Measurements from ENCODE around the gene MAS1. TPM values are rescaled to one million over a fixed set of nuclear protein-coding genes. Genes with fewer than 3 reads are reported as not detected.

MAS1 gene
- total RNA-seq, 1 donor from 2014 or later = not detected

DNA sequence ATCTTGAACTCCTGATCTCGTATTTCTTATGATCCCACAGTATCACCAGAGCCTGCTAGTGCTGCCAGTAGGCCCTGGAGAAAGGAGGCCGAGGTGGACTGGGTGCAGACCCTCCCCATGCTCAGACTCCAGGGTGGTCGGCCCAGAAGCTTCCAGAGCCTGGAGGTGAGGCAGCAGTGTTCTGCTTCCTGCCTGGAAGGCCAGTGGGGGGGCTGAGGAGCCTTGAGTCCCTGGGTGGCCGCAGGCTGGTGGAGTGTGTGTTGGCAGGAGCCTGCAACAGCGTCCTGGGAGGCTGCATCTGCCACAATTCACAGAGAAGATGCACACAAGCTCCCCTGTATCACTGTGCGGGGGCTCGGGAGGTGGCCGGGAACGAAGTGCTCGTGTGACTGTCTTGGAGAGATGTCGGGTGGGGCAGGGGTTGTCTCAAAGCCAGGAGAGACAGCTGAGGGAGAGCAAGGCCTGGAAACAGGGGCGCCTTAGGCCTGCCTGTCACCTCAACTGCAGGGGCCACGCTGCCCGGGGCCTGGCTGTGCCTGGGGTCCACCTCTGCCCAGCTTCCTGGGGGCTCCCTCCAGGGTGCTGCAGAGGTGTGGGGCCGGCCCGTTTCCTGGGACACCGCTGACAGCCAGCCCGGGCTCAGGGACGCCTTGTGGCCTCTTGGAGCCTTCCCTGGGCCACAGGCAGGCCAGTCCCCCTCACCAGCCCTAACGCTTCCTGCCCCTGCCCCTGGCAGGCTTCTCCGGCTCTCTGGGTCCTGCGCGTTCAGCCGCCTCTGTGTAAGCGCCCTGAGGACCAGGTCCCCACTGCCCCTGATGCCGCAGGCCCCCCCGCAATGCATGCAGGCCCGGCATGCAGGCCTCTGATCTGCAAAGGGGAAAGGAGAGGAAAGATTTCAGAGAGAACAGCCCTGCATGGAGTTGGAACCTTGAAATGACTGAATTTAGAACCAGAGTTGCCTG is 24.2 kb upstream of the MAS1 start:
- H3K4me3 Mint-ChIP-seq = no peak overlapping the region
- DNase-seq = no peak
- peaks cover 13% of the 10 kb centered on the region for H3K4me1 Mint-ChIP-seq
- H3K9me3 Mint-ChIP-seq = no peaks in the 10 kb centered on the region
- H3K27me3 Mint-ChIP-seq = peaks cover 9% of the 10 kb centered on the region
- no peaks in the 10 kb centered on the region for H3K36me3 Mint-ChIP-seq (ENCODE audit: low read depth)
- H3K27ac Mint-ChIP-seq = no peak overlapping the region
- intact Hi-C loops (cut with micrococcal nuclease) = no loop called here

- DNase-seq = no peak
- Mint-ChIP-seq H3K36me3 (ENCODE audit: low read depth) (no peaks in the 10 kb centered on the region), H3K27ac (no peak overlapping the region), H3K27me3 (peaks cover 3% of the 10 kb centered on the region), H3K9me3 (no peaks in the 10 kb centered on the region), H3K4me3 (no peak overlapping the region), H3K4me1 (peaks cover 5% of the 10 kb centered on the region)
- intact Hi-C loops (cut with micrococcal nuclease) = no loop called here
Measured at GRCh38 chr6:159871241-159871640, 19.5 kb upstream of the MAS1 start.

DNA sequence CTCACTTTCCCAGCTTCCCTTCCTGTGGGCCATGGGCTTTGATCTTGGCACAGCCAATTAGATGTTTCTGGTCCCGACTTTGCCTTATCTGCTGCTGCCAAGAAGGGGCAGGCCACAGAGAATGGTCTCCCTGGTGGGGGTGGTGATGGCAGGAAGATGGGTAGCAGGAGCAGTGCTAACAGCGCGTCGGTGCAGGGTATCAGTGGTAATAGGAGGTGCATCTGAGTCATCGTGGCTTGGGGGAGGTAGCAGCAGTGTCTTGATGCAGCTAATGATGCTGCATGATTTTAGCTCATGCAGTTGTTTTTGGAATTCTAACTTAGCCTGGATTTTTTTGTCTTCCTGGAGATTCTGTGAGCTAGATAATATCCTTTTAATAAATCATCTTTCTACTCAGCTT is 18.9 kb upstream of the MAS1 start:
- DNase-seq = no peak
- H3K9me3 Mint-ChIP-seq = no peaks in the 10 kb centered on the region
- peaks cover 5% of the 10 kb centered on the region for H3K4me1 Mint-ChIP-seq
- H3K36me3 Mint-ChIP-seq (ENCODE audit: low read depth) = no peaks in the 10 kb centered on the region
- H3K27ac Mint-ChIP-seq = no peak overlapping the region
- H3K27me3 Mint-ChIP-seq = peaks cover 3% of the 10 kb centered on the region
- intact Hi-C loops (cut with micrococcal nuclease) = no loop called here
- no peak overlapping the region for H3K4me3 Mint-ChIP-seq

DNA sequence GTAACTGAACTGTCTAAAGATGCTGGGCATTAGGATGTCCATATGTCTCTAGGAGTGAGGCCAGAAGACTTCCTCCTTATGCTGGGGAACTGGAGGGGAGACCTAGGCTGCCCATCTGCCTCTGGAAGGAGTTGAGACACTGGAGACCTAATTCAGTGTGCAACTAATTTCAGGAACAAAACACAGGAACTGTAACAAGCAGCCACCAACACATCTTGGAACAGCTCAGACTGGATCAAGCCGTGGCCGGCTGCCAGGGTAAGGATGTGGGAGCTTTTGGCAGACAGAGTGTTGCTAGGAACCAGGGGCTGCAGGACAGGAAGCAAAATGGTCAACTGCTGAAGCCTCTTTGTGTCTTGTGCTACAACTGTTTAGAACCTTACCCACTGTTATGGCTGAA is 16.4 kb upstream of the MAS1 start:
- no peak for DNase-seq
- intact Hi-C loops (cut with micrococcal nuclease) = no loop called here
- Mint-ChIP-seq H3K36me3 (ENCODE audit: low read depth) (no peaks in the 10 kb centered on the region), H3K9me3 (no peaks in the 10 kb centered on the region), H3K27me3 (no peaks in the 10 kb centered on the region), H3K4me3 (no peak overlapping the region), H3K27ac (no peak overlapping the region), H3K4me1 (peaks cover 5% of the 10 kb centered on the region)

- Mint-ChIP-seq H3K4me3 (no peak overlapping the region), H3K27me3 (no peaks in the 10 kb centered on the region), H3K4me1 (peaks cover 5% of the 10 kb centered on the region), H3K27ac (no peak overlapping the region), H3K9me3 (no peaks in the 10 kb centered on the region), H3K36me3 (ENCODE audit: low read depth) (no peaks in the 10 kb centered on the region)
- no peak for DNase-seq
- intact Hi-C loops (cut with micrococcal nuclease) = no loop called here
Measured at GRCh38 chr6:159875194-159875593, 15.6 kb upstream of the MAS1 start.

DNA sequence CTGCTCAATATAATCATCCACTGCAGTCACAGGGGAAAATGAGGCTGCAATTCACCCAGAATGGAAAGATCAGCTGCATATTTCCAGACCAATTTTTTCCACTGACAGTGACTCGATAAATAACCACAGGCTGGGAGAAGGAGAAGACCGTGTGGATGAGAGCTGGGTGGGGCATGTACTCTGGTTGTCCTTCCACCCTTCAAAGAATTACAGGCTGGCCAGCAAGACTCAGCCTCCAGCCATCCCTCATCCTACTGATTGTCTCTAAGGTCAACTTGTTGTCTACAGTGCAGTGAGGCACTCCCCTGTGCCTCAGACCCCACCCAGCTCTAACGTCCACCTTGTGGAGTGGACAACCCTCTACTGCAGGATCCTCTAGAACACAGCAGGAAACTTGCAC is 14.5 kb upstream of the MAS1 start:
- DNase-seq = no peak
- no peak overlapping the region for H3K4me3 Mint-ChIP-seq
- H3K27me3 Mint-ChIP-seq = peaks cover 3% of the 10 kb centered on the region
- intact Hi-C loops (cut with micrococcal nuclease) = no loop called here
- peaks cover 5% of the 10 kb centered on the region for H3K4me1 Mint-ChIP-seq
- H3K36me3 Mint-ChIP-seq (ENCODE audit: low read depth) = no peaks in the 10 kb centered on the region
- H3K9me3 Mint-ChIP-seq = no peaks in the 10 kb centered on the region
- no peak overlapping the region for H3K27ac Mint-ChIP-seq

DNA sequence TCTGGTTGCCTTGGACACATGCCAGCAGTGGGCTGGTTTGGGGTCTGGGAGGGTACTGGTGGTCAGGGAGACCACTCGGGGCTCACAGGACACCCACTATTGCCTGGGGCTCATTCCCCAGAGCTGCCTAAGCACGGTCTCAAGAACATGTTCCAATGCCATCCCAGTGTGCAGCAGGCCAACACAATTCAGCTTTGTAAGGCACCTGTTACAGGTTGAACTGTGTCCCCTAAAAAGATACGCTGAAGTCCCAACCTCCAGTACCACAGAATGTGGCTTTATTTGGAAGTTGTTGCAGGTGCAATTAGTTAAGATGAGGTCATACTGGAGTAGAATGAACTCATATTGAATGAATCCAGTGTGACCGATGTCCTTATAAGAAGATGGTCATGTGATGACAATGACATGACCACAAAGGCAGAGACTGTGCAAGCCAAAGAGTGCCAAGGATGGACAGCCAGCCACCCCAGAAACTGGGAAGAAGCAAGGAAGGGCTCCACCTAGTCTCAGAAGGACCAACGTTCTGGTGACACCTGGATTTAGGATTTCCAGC is 13.5 kb upstream of the MAS1 start:
- H3K27ac Mint-ChIP-seq = no peak overlapping the region
- intact Hi-C loops (cut with micrococcal nuclease) = no loop called here
- H3K36me3 Mint-ChIP-seq (ENCODE audit: low read depth) = no peaks in the 10 kb centered on the region
- H3K27me3 Mint-ChIP-seq = peaks cover 7% of the 10 kb centered on the region
- no peak overlapping the region for H3K4me3 Mint-ChIP-seq
- no peaks in the 10 kb centered on the region for H3K9me3 Mint-ChIP-seq
- H3K4me1 Mint-ChIP-seq = no peaks in the 10 kb centered on the region
- DNase-seq = no peak

GRCh38 chr6:159878341-159878740 is 12.4 kb upstream of the MAS1 start:
- intact Hi-C loops (cut with micrococcal nuclease) = no loop called here
- H3K4me3 Mint-ChIP-seq = no peak overlapping the region
- no peaks in the 10 kb centered on the region for H3K4me1 Mint-ChIP-seq
- DNase-seq = no peak
- peaks cover 10% of the 10 kb centered on the region for H3K27me3 Mint-ChIP-seq
- H3K9me3 Mint-ChIP-seq = no peaks in the 10 kb centered on the region
- H3K36me3 Mint-ChIP-seq (ENCODE audit: low read depth) = no peaks in the 10 kb centered on the region
- no peak overlapping the region for H3K27ac Mint-ChIP-seq

GRCh38 chr6:159879856-159880255 is 10.9 kb upstream of the MAS1 start:
- H3K4me3 Mint-ChIP-seq = no peak overlapping the region
- H3K27ac Mint-ChIP-seq = no peak overlapping the region
- no peak for DNase-seq
- intact Hi-C loops (cut with micrococcal nuclease) = no loop called here
- H3K27me3 Mint-ChIP-seq = peaks cover 12% of the 10 kb centered on the region
- no peaks in the 10 kb centered on the region for H3K9me3 Mint-ChIP-seq
- H3K36me3 Mint-ChIP-seq (ENCODE audit: low read depth) = no peaks in the 10 kb centered on the region
- no peaks in the 10 kb centered on the region for H3K4me1 Mint-ChIP-seq

DNA sequence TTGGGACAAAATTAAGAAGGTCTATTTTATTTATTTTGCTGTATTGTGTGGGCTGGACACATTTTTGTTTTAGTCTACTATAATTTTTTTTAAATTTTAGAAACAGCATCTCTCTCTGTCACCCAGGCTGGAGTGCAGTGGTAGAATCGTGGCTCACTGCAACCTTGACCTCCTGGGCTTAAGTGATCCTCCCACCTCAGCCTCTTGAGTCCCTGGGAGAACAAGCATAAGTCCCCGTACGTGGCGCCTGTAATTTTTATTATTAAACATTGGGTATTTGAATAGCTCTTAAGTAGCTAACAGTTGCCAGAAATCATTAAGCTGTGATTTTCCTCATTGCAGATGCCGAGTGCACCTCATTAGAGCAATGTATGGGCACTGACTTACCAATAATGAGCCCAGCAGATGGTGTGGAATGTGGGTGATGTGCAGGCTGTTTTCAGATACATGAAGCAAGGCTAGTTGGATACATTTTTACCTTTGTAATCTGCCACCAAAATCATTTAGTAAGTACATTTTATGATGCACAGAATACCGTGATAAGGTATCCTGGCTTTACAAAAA is 10.3 kb upstream of the MAS1 start:
- Mint-ChIP-seq H3K27me3 (peaks cover 12% of the 10 kb centered on the region), H3K4me3 (no peak overlapping the region), H3K4me1 (no peaks in the 10 kb centered on the region), H3K27ac (no peak overlapping the region), H3K9me3 (no peaks in the 10 kb centered on the region), H3K36me3 (ENCODE audit: low read depth) (no peaks in the 10 kb centered on the region)
- no peak for DNase-seq
- intact Hi-C loops (cut with micrococcal nuclease) = no loop called here

DNA sequence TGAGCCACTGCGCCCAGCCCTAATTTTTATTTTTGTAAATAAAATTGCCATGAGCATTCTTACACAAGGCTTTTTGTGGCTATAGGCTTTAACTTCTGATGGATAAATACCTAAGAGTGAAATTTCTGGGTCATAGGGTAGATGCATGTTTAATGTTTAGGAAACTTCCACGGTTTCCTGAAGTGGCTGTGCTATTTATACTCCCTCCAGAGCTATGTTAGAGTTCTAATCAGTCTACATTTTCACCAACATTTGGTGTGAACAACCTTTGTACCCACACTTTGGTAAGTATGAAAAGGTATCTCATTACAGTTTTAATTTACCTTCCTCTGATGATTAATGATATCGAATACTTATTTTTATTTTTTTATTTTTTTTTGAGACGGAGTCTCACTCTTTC is 6.1 kb upstream of the MAS1 start:
- H3K27ac Mint-ChIP-seq = no peak overlapping the region
- no peak for DNase-seq
- H3K9me3 Mint-ChIP-seq = no peaks in the 10 kb centered on the region
- no peaks in the 10 kb centered on the region for H3K4me1 Mint-ChIP-seq
- intact Hi-C loops (cut with micrococcal nuclease) = no loop called here
- H3K4me3 Mint-ChIP-seq = no peak overlapping the region
- H3K27me3 Mint-ChIP-seq = peaks cover 30% of the 10 kb centered on the region
- H3K36me3 Mint-ChIP-seq (ENCODE audit: low read depth) = no peaks in the 10 kb centered on the region

DNA sequence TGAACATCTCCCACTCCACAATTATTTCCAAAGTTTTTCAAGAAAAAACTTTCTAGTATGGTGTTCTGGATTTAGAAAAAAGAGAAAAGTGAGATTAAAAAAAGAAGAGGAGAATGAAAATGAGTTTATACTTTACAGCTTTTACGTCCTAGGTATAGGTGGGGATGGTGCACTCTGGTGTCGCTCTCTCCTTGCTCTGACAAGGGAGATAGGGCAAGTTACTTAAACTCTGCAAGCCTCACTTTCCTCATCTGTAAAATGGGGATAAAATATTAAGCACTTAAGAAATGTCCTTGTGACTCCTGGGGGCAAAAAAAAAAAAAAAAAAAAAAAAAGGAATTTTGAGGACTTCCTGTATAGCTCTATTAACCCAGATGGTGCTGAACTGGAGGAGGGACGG is 4.5 kb upstream of the MAS1 start:
- intact Hi-C loops (cut with micrococcal nuclease) = no loop called here
- no peaks in the 10 kb centered on the region for H3K4me1 Mint-ChIP-seq
- no peaks in the 10 kb centered on the region for H3K36me3 Mint-ChIP-seq (ENCODE audit: low read depth)
- peaks cover 35% of the 10 kb centered on the region for H3K27me3 Mint-ChIP-seq
- no peak overlapping the region for H3K4me3 Mint-ChIP-seq
- no peaks in the 10 kb centered on the region for H3K9me3 Mint-ChIP-seq
- H3K27ac Mint-ChIP-seq = no peak overlapping the region
- no peak for DNase-seq

- no peaks in the 10 kb centered on the region for H3K4me1 Mint-ChIP-seq
- H3K27ac Mint-ChIP-seq = no peak overlapping the region
- intact Hi-C loops (cut with micrococcal nuclease) = no loop called here
- no peak for DNase-seq
- H3K27me3 Mint-ChIP-seq = peaks cover 39% of the 10 kb centered on the region
- H3K9me3 Mint-ChIP-seq = no peaks in the 10 kb centered on the region
- H3K36me3 Mint-ChIP-seq (ENCODE audit: low read depth) = no peaks in the 10 kb centered on the region
- no peak overlapping the region for H3K4me3 Mint-ChIP-seq
Measured at GRCh38 chr6:159887146-159887545, 3.6 kb upstream of the MAS1 start.

DNA sequence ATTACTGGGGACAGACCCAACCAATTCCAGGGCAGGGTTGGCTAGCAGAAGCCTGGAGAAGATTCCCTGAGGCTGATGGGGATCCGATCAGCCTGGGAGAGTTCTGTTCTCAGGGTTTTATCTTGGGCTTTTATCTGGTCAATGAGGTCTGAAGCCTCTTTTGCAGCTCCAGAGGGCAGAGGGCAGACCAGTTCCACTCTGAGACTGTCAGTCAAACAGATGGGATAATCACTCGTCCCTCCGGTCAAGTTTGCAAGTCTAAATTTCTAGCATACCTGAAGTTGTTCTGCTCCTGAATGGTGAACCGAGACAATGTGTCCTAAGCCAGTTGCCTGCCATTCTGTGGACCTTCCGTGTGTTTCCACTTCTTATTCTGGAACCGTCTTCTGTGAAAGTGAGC is 3.0 kb upstream of the MAS1 start:
- Mint-ChIP-seq H3K36me3 (ENCODE audit: low read depth) (no peaks in the 10 kb centered on the region), H3K27ac (no peak overlapping the region), H3K27me3 (peaks cover 41% of the 10 kb centered on the region), H3K4me1 (no peaks in the 10 kb centered on the region), H3K4me3 (no peak overlapping the region), H3K9me3 (no peaks in the 10 kb centered on the region)
- intact Hi-C loops (cut with micrococcal nuclease) = no loop called here
- no peak for DNase-seq

All from activated CD4-positive, alpha-beta T cell treated with anti-CD3 and anti-CD28 coated beads, Interleukin-2, amount 10 ng/mL, durations not matched to agents 24 days and 14 days (primary cell).